Endodermal cell (in vitro differentiated cells): ENCODE results near the gene OR1J4. TPM values are rescaled to one million over a fixed set of nuclear protein-coding genes. Genes with fewer than 3 reads are reported as not detected.

Experiments
- DNase-seq: peaks from one replicate; pipeline ENCODE4 v3.0.0-alpha.2; 2017
- H3K27ac ChIP-seq: 2 replicates; pipeline ENCODE4 v1.5.1; 2013; ENCODE audit warnings: mild to moderate bottlenecking, low read depth, low read length, moderate library complexity
- H3K27me3 ChIP-seq: 2 replicates; pipeline ENCODE4 v1.6.1; 2013; ENCODE audit warnings: mild to moderate bottlenecking, low read length, moderate library complexity; ENCODE audit not compliant: insufficient read depth, control insufficient read depth, poor library complexity, severe bottlenecking
- H3K36me3 ChIP-seq: 2 replicates; pipeline ENCODE4 v1.7.0; 2013; ENCODE audit warnings: mild to moderate bottlenecking, low read length, moderate library complexity; ENCODE audit not compliant: control insufficient read depth, insufficient read depth
- H3K4me1 ChIP-seq: one replicate; pipeline ENCODE4 v1.7.0; 2013; ENCODE audit warnings: low read length; ENCODE audit not compliant: control insufficient read depth, insufficient read depth
- H3K4me3 ChIP-seq: 2 replicates; pipeline ENCODE4 v1.5.1; 2013; ENCODE audit warnings: mild to moderate bottlenecking, low read length, moderate library complexity
- H3K9ac ChIP-seq: 2 replicates; pipeline ENCODE4 v1.6.1; 2013; ENCODE audit warnings: mild to moderate bottlenecking, low read length, moderate library complexity; ENCODE audit not compliant: poor library complexity, severe bottlenecking; ENCODE audit errors: extremely low read depth
- H3K9me3 ChIP-seq: 2 replicates; pipeline ENCODE4 v1.6.1; 2013; ENCODE audit warnings: mild to moderate bottlenecking, low read length, moderate library complexity; ENCODE audit not compliant: control insufficient read depth
- H3K27ac Mint-ChIP-seq: 2 replicates; pipeline ENCODE4 v1.8.0; 2020; ENCODE audit warnings: mixed read lengths
- H3K27me3 Mint-ChIP-seq: 2 replicates; pipeline ENCODE4 v1.8.0; 2021; ENCODE audit warnings: mild to moderate bottlenecking, mixed read lengths; ENCODE audit not compliant: insufficient read depth
- H3K36me3 Mint-ChIP-seq: 2 replicates; pipeline ENCODE4 v1.8.0; 2020; ENCODE audit warnings: low read depth, mixed read lengths
- H3K4me1 Mint-ChIP-seq: 2 replicates; pipeline ENCODE4 v1.8.0; 2020; ENCODE audit warnings: mixed read lengths
- H3K4me3 Mint-ChIP-seq: 2 replicates; pipeline ENCODE4 v1.8.0; 2020; ENCODE audit warnings: mild to moderate bottlenecking, moderate library complexity, mixed read lengths
- H3K9me3 Mint-ChIP-seq: 2 replicates; pipeline ENCODE4 v1.8.0; 2020; ENCODE audit warnings: mild to moderate bottlenecking, mixed read lengths
- WGBS, 2 experiments: methylation state at CpG; one replicate each; pipeline versions ENCODE4 v1.1.5 to v1.1.7; 2013; ENCODE audit warnings: missing lambda C conversion rate in 2 of 2, mixed read lengths in 1 of 2; ENCODE audit not compliant: insufficient coverage in 1 of 2, insufficient read length in 1 of 2; 5-methylcytosine and 5-hydroxymethylcytosine counted together
- total RNA-seq, 2 donors: library from RNA; stranded (reverse); fragmentation: NEBNext Ultra II Directional in 1 of 2; extraction: Animal tissue kit (Norgen Biotek cat#: 25700) in 1 of 2; gene quantifications; 2 replicates in 1 of 2; 3 replicates in 1 of 2; pipeline ENCODE4 v1.2.1, GENCODE V29; 2021
- TF ChIP-seq, protein P1 (sequence below): fragments of 200-600 bp; sonication (generic); conservative IDR thresholded peaks from 2 replicates; pipeline ENCODE4 v1.5.0; 2021; ENCODE audit warnings: antibody characterized with exemption, mild to moderate bottlenecking

The OR1J4 gene
- total RNA-seq, 2 donors from 2014 or later = not detected

GRCh38 chr9:122538757-122539156 lies 19.8 kb downstream of the OR1J4 start:
- Histone ChIP-seq H3K27ac (no peak overlapping the region), H3K9ac (no peak overlapping the region), H3K36me3 (no peaks in the 10 kb centered on the region), H3K4me3 (no peak overlapping the region), H3K9me3 (peaks cover 23% of the 10 kb centered on the region), H3K4me1 (no peaks in the 10 kb centered on the region), H3K27me3 (no peaks in the 10 kb centered on the region)
- Mint-ChIP-seq H3K4me3 (no peak overlapping the region), H3K4me1 (no peaks in the 10 kb centered on the region), H3K27me3 (peaks cover 7% of the 10 kb centered on the region), H3K27ac (no peak overlapping the region), H3K36me3 (no peaks in the 10 kb centered on the region), H3K9me3 (peaks cover 54% of the 10 kb centered on the region)
- TF ChIP-seq, protein P1, sequence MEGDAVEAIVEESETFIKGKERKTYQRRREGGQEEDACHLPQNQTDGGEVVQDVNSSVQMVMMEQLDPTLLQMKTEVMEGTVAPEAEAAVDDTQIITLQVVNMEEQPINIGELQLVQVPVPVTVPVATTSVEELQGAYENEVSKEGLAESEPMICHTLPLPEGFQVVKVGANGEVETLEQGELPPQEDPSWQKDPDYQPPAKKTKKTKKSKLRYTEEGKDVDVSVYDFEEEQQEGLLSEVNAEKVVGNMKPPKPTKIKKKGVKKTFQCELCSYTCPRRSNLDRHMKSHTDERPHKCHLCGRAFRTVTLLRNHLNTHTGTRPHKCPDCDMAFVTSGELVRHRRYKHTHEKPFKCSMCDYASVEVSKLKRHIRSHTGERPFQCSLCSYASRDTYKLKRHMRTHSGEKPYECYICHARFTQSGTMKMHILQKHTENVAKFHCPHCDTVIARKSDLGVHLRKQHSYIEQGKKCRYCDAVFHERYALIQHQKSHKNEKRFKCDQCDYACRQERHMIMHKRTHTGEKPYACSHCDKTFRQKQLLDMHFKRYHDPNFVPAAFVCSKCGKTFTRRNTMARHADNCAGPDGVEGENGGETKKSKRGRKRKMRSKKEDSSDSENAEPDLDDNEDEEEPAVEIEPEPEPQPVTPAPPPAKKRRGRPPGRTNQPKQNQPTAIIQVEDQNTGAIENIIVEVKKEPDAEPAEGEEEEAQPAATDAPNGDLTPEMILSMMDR = no peak
- no peak for DNase-seq
- WGBS, 2 experiments = 93% methylated on average over 2 of the region's 2 CpGs; no CpG with 5 or more reads in 1 of the 2 experiments

GRCh38 chr9:122546196-122546595 lies 27.3 kb downstream of the OR1J4 start:
- 76 to 83% methylated on average over 5 to 7 of the region's 8 CpGs for WGBS, 2 experiments
- Mint-ChIP-seq H3K27me3 (no peaks in the 10 kb centered on the region), H3K4me3 (no peak overlapping the region), H3K36me3 (no peaks in the 10 kb centered on the region), H3K27ac (no peak overlapping the region), H3K9me3 (peaks cover 29% of the 10 kb centered on the region), H3K4me1 (no peaks in the 10 kb centered on the region)
- H3K4me1 ChIP-seq = no peaks in the 10 kb centered on the region
- no peak overlapping the region for H3K27ac ChIP-seq
- peaks cover 33% of the 10 kb centered on the region for H3K9me3 ChIP-seq
- DNase-seq = no peak
- no peaks in the 10 kb centered on the region for H3K36me3 ChIP-seq
- no peak overlapping the region for H3K9ac ChIP-seq
- TF ChIP-seq, protein P1 = no peak
- H3K27me3 ChIP-seq = no peaks in the 10 kb centered on the region
- no peak overlapping the region for H3K4me3 ChIP-seq

DNA sequence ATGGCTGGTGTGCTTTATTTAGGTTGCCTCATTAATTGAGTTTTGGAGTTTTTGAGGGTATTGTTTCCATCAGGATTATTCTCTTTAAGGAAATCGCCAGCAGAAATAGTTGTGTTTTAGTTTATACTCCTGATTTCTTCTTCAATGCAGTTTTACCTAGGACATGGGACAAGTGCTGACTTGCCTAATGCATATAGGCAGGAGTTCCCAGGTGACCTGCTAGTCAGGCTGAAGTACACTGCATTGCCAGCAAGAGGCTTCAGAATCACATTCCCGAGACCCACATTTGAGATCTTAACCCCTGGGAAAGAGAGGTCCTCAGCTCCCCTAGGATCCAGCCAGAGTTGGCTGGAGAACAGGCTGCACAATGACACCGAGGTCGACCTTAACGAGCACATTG lies 32.4 kb downstream of the OR1J4 start:
- no peak overlapping the region for H3K9ac ChIP-seq
- Mint-ChIP-seq H3K4me1 (no peaks in the 10 kb centered on the region), H3K27me3 (peaks cover 9% of the 10 kb centered on the region), H3K27ac (no peak overlapping the region), H3K4me3 (no peak overlapping the region), H3K9me3 (peaks cover 27% of the 10 kb centered on the region), H3K36me3 (no peaks in the 10 kb centered on the region)
- no peaks in the 10 kb centered on the region for H3K4me1 ChIP-seq
- TF ChIP-seq, protein P1 = no peak
- no peak overlapping the region for H3K4me3 ChIP-seq
- no peaks in the 10 kb centered on the region for H3K36me3 ChIP-seq
- H3K9me3 ChIP-seq = peaks cover 30% of the 10 kb centered on the region
- DNase-seq = no peak
- H3K27ac ChIP-seq = no peak overlapping the region
- H3K27me3 ChIP-seq = no peaks in the 10 kb centered on the region
- WGBS, 2 experiments = 70 to 77% methylated on average over 4 to 5 of the region's 5 CpGs
